Measurements from ENCODE around the gene FOXA1. TPM values are rescaled to one million over a fixed set of nuclear protein-coding genes. Genes with fewer than 3 reads are reported as not detected.
"Not testable (repeated sequence)": the region's sequence is repeated elsewhere in the genome, so short reads cannot be mapped to it uniquely, and the experiment has no call there.

The FOXA1 gene
- total RNA-seq, 4 donors from 2014 or later = 0.09 to 0.44 TPM; not detected in 2

DNA sequence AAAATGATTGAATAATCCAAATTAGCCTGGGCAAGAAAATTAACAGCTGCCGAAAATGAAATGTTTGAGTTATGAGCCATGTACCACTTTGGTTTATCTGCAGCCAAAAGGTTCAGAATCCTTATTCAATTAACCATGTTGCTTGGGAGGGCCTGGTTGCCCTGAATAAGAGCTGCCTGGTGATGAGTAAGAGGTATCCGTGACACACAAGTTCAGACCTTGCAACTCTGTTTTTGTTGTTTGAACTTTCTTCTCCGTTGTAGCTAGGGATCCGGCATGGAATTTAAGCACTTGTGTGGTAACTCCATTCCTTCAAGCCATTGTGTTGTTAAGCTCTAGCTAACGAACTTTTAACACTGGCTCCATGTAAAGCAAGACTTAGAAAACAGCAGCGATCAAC is 35.7 kb downstream of the FOXA1 start:
- DNase-seq (no peak), ATAC-seq (no peak)
- TF ChIP-seq, protein P1, sequence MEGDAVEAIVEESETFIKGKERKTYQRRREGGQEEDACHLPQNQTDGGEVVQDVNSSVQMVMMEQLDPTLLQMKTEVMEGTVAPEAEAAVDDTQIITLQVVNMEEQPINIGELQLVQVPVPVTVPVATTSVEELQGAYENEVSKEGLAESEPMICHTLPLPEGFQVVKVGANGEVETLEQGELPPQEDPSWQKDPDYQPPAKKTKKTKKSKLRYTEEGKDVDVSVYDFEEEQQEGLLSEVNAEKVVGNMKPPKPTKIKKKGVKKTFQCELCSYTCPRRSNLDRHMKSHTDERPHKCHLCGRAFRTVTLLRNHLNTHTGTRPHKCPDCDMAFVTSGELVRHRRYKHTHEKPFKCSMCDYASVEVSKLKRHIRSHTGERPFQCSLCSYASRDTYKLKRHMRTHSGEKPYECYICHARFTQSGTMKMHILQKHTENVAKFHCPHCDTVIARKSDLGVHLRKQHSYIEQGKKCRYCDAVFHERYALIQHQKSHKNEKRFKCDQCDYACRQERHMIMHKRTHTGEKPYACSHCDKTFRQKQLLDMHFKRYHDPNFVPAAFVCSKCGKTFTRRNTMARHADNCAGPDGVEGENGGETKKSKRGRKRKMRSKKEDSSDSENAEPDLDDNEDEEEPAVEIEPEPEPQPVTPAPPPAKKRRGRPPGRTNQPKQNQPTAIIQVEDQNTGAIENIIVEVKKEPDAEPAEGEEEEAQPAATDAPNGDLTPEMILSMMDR (IDR thresholded peaks at IDR 0.05 in 4 of 5, conservative IDR thresholded peaks at IDR 0.05 in 1 of 5) = no peak
- no peak for TF ChIP-seq POLR2A (IDR thresholded peaks at IDR 0.05)
- in situ Hi-C loops (cut with MboI; ENCODE audit: low sequenced_read_pairs in 4 of 4) (no loop called here), intact Hi-C loops (cut with DNase I; ENCODE audit: low total_unique reads) (no loop called here)
- H3K36me3 ChIP-seq = no peaks in the 10 kb centered on the region
- H3K4me3 ChIP-seq = no peak overlapping the region
- no peaks in the 10 kb centered on the region for H3K9me3 ChIP-seq
- H3K4me1 ChIP-seq = no peaks in the 10 kb centered on the region
- no peak overlapping the region for H3K27ac ChIP-seq
- no peaks in the 10 kb centered on the region for H3K27me3 ChIP-seq

DNA sequence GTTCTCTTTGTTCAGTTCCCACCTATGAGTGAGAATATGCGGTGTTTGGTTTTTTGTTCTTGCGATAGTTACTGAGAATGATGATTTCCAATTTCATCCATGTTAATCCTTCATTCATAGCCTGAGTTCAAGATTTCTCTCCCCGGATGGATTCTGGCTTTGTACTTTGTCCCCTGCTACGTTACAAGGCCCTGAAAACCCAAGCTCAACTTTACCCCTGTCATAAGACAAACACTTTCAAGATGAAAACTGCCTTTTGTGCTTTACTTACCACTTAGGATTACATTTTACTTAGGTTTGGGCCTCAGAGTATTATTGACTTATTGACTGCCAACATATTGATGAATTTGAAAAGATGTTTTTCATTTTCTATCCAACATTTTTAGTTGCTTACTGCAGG is 36.3 kb downstream of the FOXA1 start:
- DNase-seq = no peak
- intact Hi-C loops (cut with DNase I; ENCODE audit: low total_unique reads) = no loop called here
- in situ Hi-C loops (cut with MboI; ENCODE audit: low sequenced_read_pairs in 4 of 4) = no loop called here
- no peak overlapping the region for H3K4me3 ChIP-seq
- no peak for ATAC-seq
- TF ChIP-seq, protein P1 (IDR thresholded peaks at IDR 0.05 in 4 of 5, conservative IDR thresholded peaks at IDR 0.05 in 1 of 5) = no peak
- TF ChIP-seq POLR2A (IDR thresholded peaks at IDR 0.05) = no peak
- no peaks in the 10 kb centered on the region for H3K4me1 ChIP-seq
- no peak overlapping the region for H3K27ac ChIP-seq
- no peaks in the 10 kb centered on the region for H3K9me3 ChIP-seq
- H3K36me3 ChIP-seq = no peaks in the 10 kb centered on the region
- no peaks in the 10 kb centered on the region for H3K27me3 ChIP-seq

DNA sequence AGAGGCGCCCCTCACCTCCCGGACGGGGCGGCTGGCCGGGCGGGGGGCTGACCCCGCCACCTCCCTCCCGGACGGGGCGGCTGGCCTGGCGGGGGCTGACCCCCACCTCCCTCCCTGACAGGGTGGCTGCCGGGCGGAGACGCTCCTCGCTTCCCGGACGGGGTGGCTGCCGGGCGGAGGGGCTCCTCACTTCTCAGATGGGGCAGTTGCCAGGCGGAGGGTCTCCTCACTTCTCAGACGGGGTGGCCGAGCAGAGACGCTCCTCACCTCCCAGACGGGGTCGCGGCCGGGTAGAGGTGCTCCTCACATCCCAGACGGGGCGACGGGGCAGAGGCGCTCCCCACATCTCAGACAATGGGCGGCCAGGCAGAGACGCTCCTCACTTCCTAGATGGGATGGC is 39.5 kb downstream of the FOXA1 start:
- H3K27me3 ChIP-seq; DNase-seq; H3K9me3 ChIP-seq; H3K27ac ChIP-seq; intact Hi-C loops (cut with DNase I; ENCODE audit: low total_unique reads); H3K36me3 ChIP-seq; H3K4me1 ChIP-seq; ATAC-seq; in situ Hi-C loops (cut with MboI; ENCODE audit: low sequenced_read_pairs in 4 of 4); H3K4me3 ChIP-seq: not testable (repeated sequence)

DNA sequence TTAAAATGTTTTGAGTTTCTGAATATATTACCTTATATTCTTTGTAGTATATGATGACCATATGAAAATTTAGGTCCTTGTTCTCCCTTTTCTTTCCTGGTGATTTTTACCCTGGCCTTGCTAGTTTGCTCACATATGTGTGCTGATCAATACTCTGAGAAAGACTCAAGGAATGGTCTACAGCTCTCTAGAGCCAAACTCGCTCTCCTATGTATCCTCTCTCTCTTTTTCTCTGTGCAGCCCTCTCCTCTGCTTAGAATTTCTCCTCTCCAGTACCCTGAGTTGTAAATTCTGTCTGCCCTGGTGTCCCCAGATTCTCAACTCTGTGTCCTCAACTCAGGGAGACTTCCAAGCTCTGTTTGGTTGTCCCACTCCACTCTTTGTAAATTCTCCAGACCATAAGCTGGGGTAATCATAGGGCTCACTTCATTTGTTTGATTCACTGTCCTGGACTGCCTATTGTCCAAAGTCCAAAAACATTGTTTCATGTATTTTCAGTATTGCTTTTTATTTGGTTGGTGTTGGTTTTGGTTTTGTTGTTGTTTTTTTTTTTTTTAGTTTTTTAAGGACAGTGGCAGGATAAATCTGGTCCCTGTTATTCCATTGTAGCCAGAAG is 41.0 kb downstream of the FOXA1 start:
- DNase-seq (no peak), ATAC-seq (no peak)
- in situ Hi-C loops (cut with MboI; ENCODE audit: low sequenced_read_pairs in 4 of 4) (no loop called here), intact Hi-C loops (cut with DNase I; ENCODE audit: low total_unique reads) (no loop called here)
- Histone ChIP-seq H3K9me3 (no peaks in the 10 kb centered on the region), H3K4me3 (no peak overlapping the region), H3K4me1 (no peaks in the 10 kb centered on the region), H3K27me3 (peaks cover 0 to 3% (median 0%) of the 10 kb centered on the region in 3 donors), H3K27ac (no peak overlapping the region), H3K36me3 (no peaks in the 10 kb centered on the region)
- TF ChIP-seq POLR2A (IDR thresholded peaks at IDR 0.05) = no peak
- TF ChIP-seq, protein P1 (IDR thresholded peaks at IDR 0.05 in 4 of 5, conservative IDR thresholded peaks at IDR 0.05 in 1 of 5) = no peak

DNA sequence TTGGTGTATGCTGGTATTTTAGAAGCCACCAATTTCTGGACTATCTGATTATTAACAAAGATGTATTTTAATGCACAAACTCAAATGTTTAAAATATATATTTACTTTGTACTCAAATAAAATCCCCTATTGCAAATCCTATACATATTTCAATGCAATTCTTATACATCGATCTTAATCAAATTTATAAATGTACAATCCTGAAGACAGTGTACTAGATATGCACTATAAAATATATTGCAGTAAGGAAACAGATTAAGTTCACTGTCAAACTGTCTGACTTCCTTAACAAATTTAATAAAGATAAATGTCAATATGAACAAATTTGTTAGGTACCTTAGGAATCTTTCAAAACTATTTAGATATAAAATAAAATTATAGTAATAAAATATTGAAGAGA is 43.9 kb downstream of the FOXA1 start:
- H3K27me3 ChIP-seq = peaks cover 0 to 3% (median 0%) of the 10 kb centered on the region in 3 donors
- in situ Hi-C loops (cut with MboI; ENCODE audit: low sequenced_read_pairs in 4 of 4) = no loop called here
- no peak overlapping the region for H3K4me3 ChIP-seq
- intact Hi-C loops (cut with DNase I; ENCODE audit: low total_unique reads) = no loop called here
- H3K36me3 ChIP-seq = no peaks in the 10 kb centered on the region
- H3K9me3 ChIP-seq = no peaks in the 10 kb centered on the region
- DNase-seq = no peak
- H3K4me1 ChIP-seq = no peaks in the 10 kb centered on the region
- TF ChIP-seq, protein P1 (IDR thresholded peaks at IDR 0.05 in 4 of 5, conservative IDR thresholded peaks at IDR 0.05 in 1 of 5) = no peak
- no peak for TF ChIP-seq POLR2A (IDR thresholded peaks at IDR 0.05)
- H3K27ac ChIP-seq = no peak overlapping the region
- no peak for ATAC-seq

All from gastrocnemius medialis (tissue), 4 donors.